Measurements from ENCODE around the gene PDZD4. TPM values are rescaled to one million over a fixed set of nuclear protein-coding genes. Genes with fewer than 3 reads are reported as not detected.

The PDZD4 gene
- total and polyA plus RNA-seq, 10 of the 15 experiments (the other 5 are each of a cell fraction or from before 2014, with no cell fraction given), result 0.01 to 0.15 (median 0.04) TPM; not detected in 6

DNA sequence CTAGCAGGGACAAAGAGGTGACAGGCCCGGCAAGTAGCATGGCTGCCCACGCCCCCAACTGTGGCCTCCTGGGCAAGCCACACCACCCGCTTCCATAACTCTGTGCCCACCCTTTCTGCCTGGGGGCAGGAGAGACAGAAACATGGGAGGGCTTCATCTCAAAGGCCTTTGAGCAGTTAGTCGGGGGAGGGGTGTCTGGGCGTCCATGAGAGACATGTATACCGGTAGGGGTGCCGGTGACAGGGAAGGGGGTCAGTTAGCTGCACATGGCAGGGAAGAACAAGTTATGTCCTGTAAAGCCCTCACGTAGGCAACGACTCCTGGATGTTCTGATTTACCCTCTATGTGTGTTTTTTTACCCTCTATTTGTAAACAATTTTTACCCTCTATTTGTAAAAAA is 9.3 kb downstream of the PDZD4 start:
- H3K9ac ChIP-seq (ENCODE audit: control insufficient read depth, insufficient read depth, low read length), result no peak overlapping the region
- H4K20me1 ChIP-seq (ENCODE audit: control insufficient read depth, insufficient read depth), result no peaks in the 10 kb centered on the region
- ChIA-PET SMC1A (ENCODE audit: uncharacterized antibody, unreplicated experiment) (no interaction called here), CTCF (no interaction called here), RAD21 (ENCODE audit: unreplicated experiment) (no interaction called here), POLR2A (no interaction called here)
- no peaks in the 10 kb centered on the region; a peak in 2 of 4 replicates for H3K27me3 ChIP-seq (replicated peaks in 1 of 2; ENCODE audit: control insufficient read depth in 2 of 2, insufficient read depth in 2 of 2, low read length in 1 of 2)
- WGBS (ENCODE audit: insufficient coverage, insufficient replicate concordance, low lambda C conversion rate, missing lambda C conversion rate), result 47% methylated on average over 9 of the region's 9 CpGs
- no peaks in the 10 kb centered on the region for H3K4me1 ChIP-seq (ENCODE audit: control insufficient read depth, insufficient read depth, low read length)
- H2AFZ ChIP-seq (ENCODE audit: control insufficient read depth, low read depth, low read length), result no peak overlapping the region
- H3K79me2 ChIP-seq (ENCODE audit: control insufficient read depth, insufficient read depth, low read length), result no peaks in the 10 kb centered on the region
- intact Hi-C loops (cut with micrococcal nuclease; ENCODE audit: unreplicated experiment) (no loop called here), in situ Hi-C loops (cut with MboI) (loop anchor here (25.0 kb wide), 1 partner anchor 634 kb away; the partner anchor contains the start of gene MAGEA1)
- DNase-seq (ENCODE audit: low read depth, low spot score) (no peak), ATAC-seq (no peak), FAIRE-seq (no peak)
- H3K36me3 ChIP-seq (ENCODE audit: control insufficient read depth in 2 of 2, insufficient read depth in 2 of 2, low read length in 1 of 2), result no peaks in the 10 kb centered on the region
- H3K27ac ChIP-seq (ENCODE audit: control insufficient read depth, insufficient read depth), result no peak overlapping the region
- no peak overlapping the region for H3K4me3 ChIP-seq
- no peak for TF ChIP-seq WRNIP1 (IDR thresholded peaks at IDR 0.05; ENCODE audit: borderline replicate concordance, low read depth, low read length)
- TF ChIP-seq CREM (IDR thresholded peaks at IDR 0.05; ENCODE audit: low read depth), result no peak
- TF ChIP-seq PAX8 (IDR thresholded peaks at IDR 0.05), result no peak
- TF ChIP-seq POLR2A (IDR thresholded peaks at IDR 0.05; ENCODE audit: low read depth, low read length), result no peak
- TF ChIP-seq CBX3 (IDR thresholded peaks at IDR 0.05; ENCODE audit: borderline replicate concordance, low read depth), result no peak
- TF ChIP-seq CREB1 (IDR thresholded peaks at IDR 0.05; ENCODE audit: low read depth), result no peak
- TF ChIP-seq, protein P1, sequence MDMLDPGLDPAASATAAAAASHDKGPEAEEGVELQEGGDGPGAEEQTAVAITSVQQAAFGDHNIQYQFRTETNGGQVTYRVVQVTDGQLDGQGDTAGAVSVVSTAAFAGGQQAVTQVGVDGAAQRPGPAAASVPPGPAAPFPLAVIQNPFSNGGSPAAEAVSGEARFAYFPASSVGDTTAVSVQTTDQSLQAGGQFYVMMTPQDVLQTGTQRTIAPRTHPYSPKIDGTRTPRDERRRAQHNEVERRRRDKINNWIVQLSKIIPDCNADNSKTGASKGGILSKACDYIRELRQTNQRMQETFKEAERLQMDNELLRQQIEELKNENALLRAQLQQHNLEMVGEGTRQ (IDR thresholded peaks at IDR 0.05; ENCODE audit: borderline replicate concordance, low read depth, low read length), result no peak
- no peak for TF ChIP-seq CBFB (IDR thresholded peaks at IDR 0.05; ENCODE audit: low read depth)
- no peaks in the 10 kb centered on the region for H3K9me3 ChIP-seq (replicated peaks; ENCODE audit: control insufficient read depth, insufficient read depth, low read length)
- no TSS peak for BruUV-seq (replicated peaks)
- no peak overlapping the region for H3K4me2 ChIP-seq (ENCODE audit: control insufficient read depth, insufficient read depth)

DNA sequence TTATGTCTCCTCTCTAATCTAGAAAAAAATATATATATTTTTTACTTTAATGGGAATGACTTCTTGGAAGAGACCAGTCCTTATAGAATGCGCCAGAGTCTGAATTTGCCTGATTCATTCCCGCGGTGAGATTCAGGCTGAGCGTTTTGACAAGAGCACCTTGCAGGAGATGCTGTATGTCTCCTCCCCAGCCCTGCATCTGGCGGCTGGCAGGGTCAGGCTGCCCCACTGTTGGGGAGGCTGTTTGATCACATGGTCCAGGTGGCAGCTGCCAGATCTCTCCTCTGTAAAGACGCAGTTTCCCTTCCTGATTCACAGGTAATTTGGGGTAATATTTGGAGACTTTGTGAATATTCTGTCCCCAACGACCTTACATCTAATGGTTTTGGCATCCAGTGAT is 9.7 kb downstream of the PDZD4 start:
- POLR2A ChIA-PET, result no interaction called here
- TF ChIP-seq, protein P2, sequence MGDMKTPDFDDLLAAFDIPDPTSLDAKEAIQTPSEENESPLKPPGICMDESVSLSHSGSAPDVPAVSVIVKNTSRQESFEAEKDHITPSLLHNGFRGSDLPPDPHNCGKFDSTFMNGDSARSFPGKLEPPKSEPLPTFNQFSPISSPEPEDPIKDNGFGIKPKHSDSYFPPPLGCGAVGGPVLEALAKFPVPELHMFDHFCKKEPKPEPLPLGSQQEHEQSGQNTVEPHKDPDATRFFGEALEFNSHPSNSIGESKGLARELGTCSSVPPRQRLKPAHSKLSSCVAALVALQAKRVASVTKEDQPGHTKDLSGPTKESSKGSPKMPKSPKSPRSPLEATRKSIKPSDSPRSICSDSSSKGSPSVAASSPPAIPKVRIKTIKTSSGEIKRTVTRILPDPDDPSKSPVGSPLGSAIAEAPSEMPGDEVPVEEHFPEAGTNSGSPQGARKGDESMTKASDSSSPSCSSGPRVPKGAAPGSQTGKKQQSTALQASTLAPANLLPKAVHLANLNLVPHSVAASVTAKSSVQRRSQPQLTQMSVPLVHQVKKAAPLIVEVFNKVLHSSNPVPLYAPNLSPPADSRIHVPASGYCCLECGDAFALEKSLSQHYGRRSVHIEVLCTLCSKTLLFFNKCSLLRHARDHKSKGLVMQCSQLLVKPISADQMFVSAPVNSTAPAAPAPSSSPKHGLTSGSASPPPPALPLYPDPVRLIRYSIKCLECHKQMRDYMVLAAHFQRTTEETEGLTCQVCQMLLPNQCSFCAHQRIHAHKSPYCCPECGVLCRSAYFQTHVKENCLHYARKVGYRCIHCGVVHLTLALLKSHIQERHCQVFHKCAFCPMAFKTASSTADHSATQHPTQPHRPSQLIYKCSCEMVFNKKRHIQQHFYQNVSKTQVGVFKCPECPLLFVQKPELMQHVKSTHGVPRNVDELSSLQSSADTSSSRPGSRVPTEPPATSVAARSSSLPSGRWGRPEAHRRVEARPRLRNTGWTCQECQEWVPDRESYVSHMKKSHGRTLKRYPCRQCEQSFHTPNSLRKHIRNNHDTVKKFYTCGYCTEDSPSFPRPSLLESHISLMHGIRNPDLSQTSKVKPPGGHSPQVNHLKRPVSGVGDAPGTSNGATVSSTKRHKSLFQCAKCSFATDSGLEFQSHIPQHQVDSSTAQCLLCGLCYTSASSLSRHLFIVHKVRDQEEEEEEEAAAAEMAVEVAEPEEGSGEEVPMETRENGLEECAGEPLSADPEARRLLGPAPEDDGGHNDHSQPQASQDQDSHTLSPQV (IDR thresholded peaks at IDR 0.05), result no peak
- RAD21 ChIA-PET (ENCODE audit: unreplicated experiment), result no interaction called here
- no peak overlapping the region for H2AFZ ChIP-seq (ENCODE audit: control insufficient read depth, low read depth, low read length)
- H3K27me3 ChIP-seq (replicated peaks in 1 of 2; ENCODE audit: control insufficient read depth in 2 of 2, insufficient read depth in 2 of 2, low read length in 1 of 2), result no peaks in the 10 kb centered on the region; a peak in 2 of 4 replicates
- SMC1A ChIA-PET (ENCODE audit: uncharacterized antibody, unreplicated experiment), result no interaction called here
- no peaks in the 10 kb centered on the region for H3K9me3 ChIP-seq (replicated peaks; ENCODE audit: control insufficient read depth, insufficient read depth, low read length)
- no peak overlapping the region for H3K4me3 ChIP-seq
- CTCF ChIA-PET, result no interaction called here
- no peak overlapping the region for H3K9ac ChIP-seq (ENCODE audit: control insufficient read depth, insufficient read depth, low read length)
- WGBS (ENCODE audit: insufficient coverage, insufficient replicate concordance, low lambda C conversion rate, missing lambda C conversion rate), result 57% methylated on average over 7 of the region's 7 CpGs
- no peak for ATAC-seq
- H3K79me2 ChIP-seq (ENCODE audit: control insufficient read depth, insufficient read depth, low read length), result no peaks in the 10 kb centered on the region
- in situ Hi-C loops (cut with MboI), result loop anchor here (25.0 kb wide), 1 partner anchor 633 kb away; the partner anchor contains the start of gene MAGEA1
- no peak for FAIRE-seq
- intact Hi-C loops (cut with micrococcal nuclease; ENCODE audit: unreplicated experiment), result no loop called here
- no peak overlapping the region for H3K4me2 ChIP-seq (ENCODE audit: control insufficient read depth, insufficient read depth)
- no peaks in the 10 kb centered on the region for H4K20me1 ChIP-seq (ENCODE audit: control insufficient read depth, insufficient read depth)
- BruUV-seq (replicated peaks), result no TSS peak
- no peak for DNase-seq (ENCODE audit: low read depth, low spot score)
- no peaks in the 10 kb centered on the region for H3K4me1 ChIP-seq (ENCODE audit: control insufficient read depth, insufficient read depth, low read length)
- H3K27ac ChIP-seq (ENCODE audit: control insufficient read depth, insufficient read depth), result no peak overlapping the region
- no peaks in the 10 kb centered on the region for H3K36me3 ChIP-seq (ENCODE audit: control insufficient read depth in 2 of 2, insufficient read depth in 2 of 2, low read length in 1 of 2)

Measured in GM12878 (cell line).